ENCODE data around the gene MTCP1. TPM values are rescaled to one million over a fixed set of nuclear protein-coding genes. Genes with fewer than 3 reads are reported as not detected.

MTCP1 gene
- total RNA-seq, 5 donors from 2014 or later (not counting 1 experiment from before 2014, with no cell fraction given): 11.9 to 24.0 (median 19.8) TPM

DNA sequence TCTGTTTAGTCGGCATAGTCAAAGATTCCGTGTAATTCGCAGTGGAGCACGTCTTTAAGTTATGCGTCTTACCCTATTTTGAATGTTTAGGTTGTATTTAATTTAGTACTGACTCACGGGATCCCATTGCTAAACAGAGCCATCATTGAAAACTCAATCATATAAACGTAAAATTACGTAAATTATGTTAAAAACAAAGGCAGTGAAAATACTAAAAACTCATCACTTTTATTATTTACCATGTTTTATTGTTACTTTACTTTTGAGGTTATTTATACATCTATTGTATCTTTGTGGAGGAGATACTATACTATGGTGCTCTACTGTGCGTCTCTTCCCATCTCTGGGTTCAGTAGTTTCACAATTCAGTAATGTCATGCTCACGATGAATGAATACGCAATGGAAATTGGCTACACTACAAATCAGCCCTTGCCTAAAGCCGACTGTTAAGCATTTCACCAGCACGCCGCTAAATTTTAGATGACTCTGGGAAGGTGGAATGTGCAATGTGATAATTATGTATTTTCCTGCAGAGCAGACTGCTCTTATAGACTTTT lies 43.3 kb downstream of the MTCP1 start:
- ATAC-seq (replicated peaks in 1 of 4) (no peak), DNase-seq (peak in 4 of 35 experiments; percentile 2 to 41 (median 7))
- Mint-ChIP-seq H3K27me3 (peaks cover 0 to 14% of the 10 kb centered on the region in 2 donors), H3K36me3 (no peaks in the 10 kb centered on the region), H3K27ac (peak overlapping the region; percentile 90 to 94), H3K9me3 (no peaks in the 10 kb centered on the region), H3K4me1 (peaks cover 23 to 28% (median 27%) of the 10 kb centered on the region in 3 donors), H3K4me3 (peak overlapping the region; percentile 80 to 89 (median 84))
- Histone ChIP-seq H3K27ac (ENCODE audit: low read length) (peak overlapping the region; percentile 94), H3K9me3 (no peaks in the 10 kb centered on the region), H3K4me1 (ENCODE audit: control insufficient read depth in 1 of 2, extremely low read depth in 1 of 2, insufficient read depth in 2 of 2, low read length in 2 of 2) (peaks cover 0 to 7% of the 10 kb centered on the region in 2 experiments), H3K36me3 (ENCODE audit: control insufficient read depth in 2 of 2, extremely low read depth in 1 of 2, insufficient read depth in 1 of 2, low read length in 1 of 2) (no peaks in the 10 kb centered on the region), H3K4me3 (ENCODE audit: control insufficient read depth in 1 of 2, extremely low read depth in 1 of 2, low read length in 1 of 2) (peak overlapping the region; percentile 60 to 79), H3K27me3 (replicated peaks in 1 of 2; ENCODE audit: control insufficient read depth in 2 of 2, extremely low read depth in 1 of 2, insufficient read depth in 2 of 2, low read length in 1 of 2) (no peaks in the 10 kb centered on the region)
- ChIA-PET POLR2A (no interaction called here), CTCF (interaction anchor here in 1 of 2 donors (0.8 to 1.4 kb wide), 5 partner anchors 21 to 42 kb away, joined by 3 to 10 read pairs (median 6); partner anchors contain the start of genes CMC4 and MTCP1)
- no CpG with 5 or more reads among the region's 14 CpGs for WGBS (ENCODE audit: insufficient coverage)

DNA sequence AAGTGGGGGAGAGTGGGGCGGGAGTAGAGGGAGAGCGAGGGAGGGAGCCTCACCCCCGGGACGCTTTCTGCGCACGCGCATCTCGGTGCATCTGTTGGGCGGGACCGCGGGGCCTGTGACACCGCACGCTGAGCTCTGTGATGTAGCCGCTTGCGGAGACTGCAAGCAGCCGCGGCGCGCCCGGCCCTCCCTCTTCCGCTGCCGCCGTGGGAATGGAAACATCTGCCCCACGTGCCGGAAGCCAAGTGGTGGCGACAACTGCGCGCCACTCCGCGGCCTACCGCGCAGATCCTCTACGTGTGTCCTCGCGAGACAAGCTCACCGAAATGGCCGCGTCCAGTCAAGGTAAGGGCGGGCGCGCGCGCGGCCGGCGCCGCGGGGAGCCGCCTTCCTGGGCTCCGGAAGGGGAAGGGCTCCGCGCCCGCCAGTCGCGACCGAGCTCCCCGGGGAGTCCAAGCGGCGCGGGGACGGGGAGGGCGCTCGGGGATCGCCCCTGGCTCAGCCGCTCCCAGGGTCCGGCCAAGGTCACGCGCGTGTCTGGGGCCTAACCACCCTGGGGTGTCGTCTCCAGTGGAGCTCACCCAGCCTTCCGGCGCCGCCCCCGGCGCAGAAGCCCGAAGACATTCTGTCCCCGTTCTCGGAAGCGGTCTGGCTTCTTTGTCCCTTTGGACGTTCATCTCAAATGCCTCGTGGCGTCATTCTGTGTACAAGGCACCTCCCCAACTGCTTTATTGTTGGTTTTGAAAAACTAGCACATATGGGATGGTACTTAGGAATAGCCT lies 44.0 kb downstream of the MTCP1 start, which contains the start of gene FUNDC2:
Gene FUNDC2, plus strand, starts transcription at position 118 of the 782 bp plus-strand sequence. Its CDS starts 95 bp downstream, at position 213.
- no peaks in the 10 kb centered on the region for H3K27me3 ChIP-seq (replicated peaks in 1 of 2; ENCODE audit: control insufficient read depth in 2 of 2, extremely low read depth in 1 of 2, insufficient read depth in 2 of 2, low read length in 1 of 2)
- H3K4me1 Mint-ChIP-seq: peaks cover 23 to 28% (median 27%) of the 10 kb centered on the region in 3 donors
- peak; percentile 81 to 97 (median 93) for DNase-seq
- H3K36me3 Mint-ChIP-seq: no peaks in the 10 kb centered on the region
- H3K4me1 ChIP-seq (ENCODE audit: control insufficient read depth in 1 of 2, extremely low read depth in 1 of 2, insufficient read depth in 2 of 2, low read length in 2 of 2): peaks cover 0 to 7% of the 10 kb centered on the region in 2 experiments
- H3K9me3 ChIP-seq: no peaks in the 10 kb centered on the region
- CTCF ChIA-PET: interaction anchor here in 1 of 2 donors (0.6 to 1.4 kb wide), 6 partner anchors 8 to 1101 kb away, joined by 3 to 10 read pairs (median 5); partner anchors contain the start of genes CMC4 and MTCP1
- peak within 1 kb of the TSS; percentile 94 for H3K27ac ChIP-seq (ENCODE audit: low read length)
- peaks cover 0 to 14% of the 10 kb centered on the region in 2 donors for H3K27me3 Mint-ChIP-seq
- peak within 1 kb of the TSS; percentile 90 to 94 for H3K27ac Mint-ChIP-seq
- H3K36me3 ChIP-seq (ENCODE audit: control insufficient read depth in 2 of 2, extremely low read depth in 1 of 2, insufficient read depth in 1 of 2, low read length in 1 of 2): no peaks in the 10 kb centered on the region
- under 1% methylated on average over 70 of the region's 82 CpGs for WGBS (ENCODE audit: insufficient coverage)
- POLR2A ChIA-PET: interaction anchor here in 1 of 2 donors (0.6 to 1.0 kb wide), 5 partner anchors 11 to 109 kb away, joined by 3 to 6 read pairs (median 3); no protein-coding TSS in a partner anchor
- no peaks in the 10 kb centered on the region for H3K9me3 Mint-ChIP-seq
- peak within 1 kb of the TSS; percentile 60 to 79 for H3K4me3 ChIP-seq (ENCODE audit: control insufficient read depth in 1 of 2, extremely low read depth in 1 of 2, low read length in 1 of 2)
- ATAC-seq (replicated peaks in 1 of 4): peak; percentile 91 to 94 (median 93)
- peak within 1 kb of the TSS; percentile 80 to 89 (median 84) for H3K4me3 Mint-ChIP-seq

DNA sequence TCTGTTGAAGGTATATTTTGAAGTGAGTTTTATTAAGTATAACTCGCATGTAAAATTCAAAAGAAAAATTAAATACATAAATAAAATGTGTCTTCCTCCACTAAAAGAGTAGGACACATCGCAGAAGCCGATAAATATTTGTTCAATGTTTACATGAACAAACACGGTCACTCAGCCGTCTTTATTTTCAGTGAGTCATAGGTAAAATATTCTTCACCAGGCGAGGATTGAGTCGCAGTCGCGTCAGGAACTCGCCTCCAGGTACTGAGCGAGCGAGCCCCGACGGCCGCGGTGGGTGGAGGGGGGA lies 44.6 kb downstream of the MTCP1 start:
- no peaks in the 10 kb centered on the region for H3K27me3 ChIP-seq (replicated peaks in 1 of 2; ENCODE audit: control insufficient read depth in 2 of 2, extremely low read depth in 1 of 2, insufficient read depth in 2 of 2, low read length in 1 of 2)
- H3K4me1 Mint-ChIP-seq: peaks cover 23 to 26% (median 25%) of the 10 kb centered on the region in 3 donors
- H3K9me3 ChIP-seq: no peaks in the 10 kb centered on the region
- peaks cover 0 to 7% of the 10 kb centered on the region in 2 experiments for H3K4me1 ChIP-seq (ENCODE audit: control insufficient read depth in 1 of 2, extremely low read depth in 1 of 2, insufficient read depth in 2 of 2, low read length in 2 of 2)
- H3K27ac ChIP-seq (ENCODE audit: low read length): peak overlapping the region; percentile 74
- H3K4me3 Mint-ChIP-seq: peak overlapping the region; percentile 78 to 89 (median 80)
- peaks cover 0 to 14% of the 10 kb centered on the region in 2 donors for H3K27me3 Mint-ChIP-seq
- ATAC-seq (replicated peaks in 1 of 4) (no peak), DNase-seq (no peak)
- no peaks in the 10 kb centered on the region for H3K9me3 Mint-ChIP-seq
- CTCF ChIA-PET: interaction anchor here in 1 of 2 donors (0.6 to 1.4 kb wide), 5 partner anchors 8 to 1101 kb away, joined by 3 to 10 read pairs (median 6); partner anchors contain the start of genes CMC4 and MTCP1
- H3K36me3 ChIP-seq (ENCODE audit: control insufficient read depth in 2 of 2, extremely low read depth in 1 of 2, insufficient read depth in 1 of 2, low read length in 1 of 2): no peaks in the 10 kb centered on the region
- no peaks in the 10 kb centered on the region for H3K36me3 Mint-ChIP-seq
- POLR2A ChIA-PET: interaction anchor here in 1 of 2 donors (0.6 to 1.0 kb wide), 5 partner anchors 11 to 109 kb away, joined by 3 to 6 read pairs (median 3); no protein-coding TSS in a partner anchor
- peak overlapping the region in 1 of 2 donors; percentile 37 for H3K4me3 ChIP-seq (ENCODE audit: control insufficient read depth in 1 of 2, extremely low read depth in 1 of 2, low read length in 1 of 2)
- peak overlapping the region; percentile 87 to 89 for H3K27ac Mint-ChIP-seq
- WGBS (ENCODE audit: insufficient coverage): no CpG with 5 or more reads among the region's 16 CpGs

DNA sequence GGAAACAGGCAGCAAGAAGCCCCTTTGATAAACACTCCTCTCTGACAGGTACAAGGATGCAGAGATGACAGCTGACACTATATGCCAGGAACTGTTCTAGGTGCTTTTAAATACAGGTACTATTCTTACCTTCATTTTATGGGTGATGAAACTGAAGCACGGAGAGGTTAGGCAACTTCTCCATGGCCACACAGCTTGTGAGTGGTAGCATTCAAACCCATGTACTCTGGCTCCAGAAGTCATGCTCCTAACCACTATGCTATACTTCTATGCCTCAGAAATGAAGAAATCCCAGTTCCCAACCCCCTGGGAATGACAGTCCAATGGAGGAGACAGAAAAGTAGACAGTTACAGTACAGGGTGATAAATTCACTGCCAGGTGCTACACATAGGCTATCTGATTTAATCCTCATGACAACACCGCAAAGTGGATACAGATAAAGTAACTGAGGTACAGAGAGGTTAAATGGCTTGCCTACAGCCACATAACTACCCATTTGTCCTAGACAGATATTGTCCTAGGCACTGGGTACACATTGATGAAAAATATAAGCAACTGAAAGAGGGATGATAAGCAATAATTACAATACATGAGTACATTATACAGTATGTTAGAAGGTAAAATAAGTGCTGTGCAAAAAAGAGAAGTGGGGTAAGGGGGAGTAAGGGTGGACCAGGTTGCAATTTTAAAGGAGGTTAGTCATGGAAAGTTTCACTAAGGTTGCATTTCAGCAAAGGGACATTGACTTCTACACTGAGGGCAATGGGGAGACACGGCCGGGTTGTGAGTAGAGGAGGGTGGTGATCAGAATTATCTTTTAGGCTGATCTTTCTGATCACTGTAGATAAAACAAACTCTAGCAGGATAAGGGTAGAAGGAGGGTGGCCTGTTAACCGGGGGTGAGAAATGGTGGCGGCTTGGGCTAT lies 46.8 kb downstream of the MTCP1 start:
- no peaks in the 10 kb centered on the region for H3K9me3 Mint-ChIP-seq
- no peak overlapping the region for H3K4me3 Mint-ChIP-seq
- ChIA-PET POLR2A (no interaction called here), CTCF (interaction anchor here in 1 of 2 donors (0.6 kb wide), 1 partner anchor 154 kb away, joined by 3 read pairs; no protein-coding TSS in a partner anchor)
- no peaks in the 10 kb centered on the region for H3K36me3 ChIP-seq (ENCODE audit: control insufficient read depth in 2 of 2, extremely low read depth in 1 of 2, insufficient read depth in 1 of 2, low read length in 1 of 2)
- peaks cover 0 to 11% of the 10 kb centered on the region in 2 donors for H3K27me3 Mint-ChIP-seq
- no peak overlapping the region for H3K27ac Mint-ChIP-seq
- DNase-seq (no peak), ATAC-seq (replicated peaks in 1 of 4) (no peak)
- H3K27me3 ChIP-seq (replicated peaks in 1 of 2; ENCODE audit: control insufficient read depth in 2 of 2, extremely low read depth in 1 of 2, insufficient read depth in 2 of 2, low read length in 1 of 2): no peaks in the 10 kb centered on the region
- H3K4me1 Mint-ChIP-seq: peaks cover 15 to 16% (median 16%) of the 10 kb centered on the region in 3 donors
- 67% methylated on average over 2 of the region's 6 CpGs for WGBS (ENCODE audit: insufficient coverage)
- no peak overlapping the region for H3K27ac ChIP-seq (ENCODE audit: low read length)
- H3K36me3 Mint-ChIP-seq: no peaks in the 10 kb centered on the region
- H3K9me3 ChIP-seq: no peaks in the 10 kb centered on the region
- no peak overlapping the region for H3K4me3 ChIP-seq (ENCODE audit: control insufficient read depth in 1 of 2, extremely low read depth in 1 of 2, low read length in 1 of 2)
- peaks cover 0 to 7% of the 10 kb centered on the region in 2 experiments for H3K4me1 ChIP-seq (ENCODE audit: control insufficient read depth in 1 of 2, extremely low read depth in 1 of 2, insufficient read depth in 2 of 2, low read length in 2 of 2)

DNA sequence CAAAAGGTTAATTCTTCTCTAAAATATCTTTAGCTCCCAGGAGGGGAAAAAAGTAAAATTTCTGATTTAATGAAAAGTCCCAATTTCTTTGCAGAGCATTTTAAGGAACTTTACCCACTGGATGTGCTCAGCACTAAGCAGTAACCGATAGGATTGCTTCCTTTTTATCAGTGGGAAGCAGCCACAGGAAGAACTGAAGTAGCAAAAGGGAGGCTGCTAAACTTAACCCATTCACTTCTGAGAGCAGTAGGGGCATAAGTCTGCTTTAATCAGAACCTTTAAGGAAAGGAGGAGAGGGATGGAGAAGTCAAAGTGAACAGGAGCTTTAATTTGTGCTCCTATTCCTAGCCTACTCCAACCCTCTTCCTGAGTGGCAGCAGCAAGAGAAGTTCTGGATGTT lies 48.4 kb downstream of the MTCP1 start, which contains the start of gene F8:
Gene F8, minus strand, starts transcription at position 139 of the 400 bp plus-strand sequence. CDS start 171 bp downstream, outside the sequence.
- Histone ChIP-seq H3K36me3 (ENCODE audit: control insufficient read depth in 2 of 2, extremely low read depth in 1 of 2, insufficient read depth in 1 of 2, low read length in 1 of 2) (no peaks in the 10 kb centered on the region), H3K27me3 (replicated peaks in 1 of 2; ENCODE audit: control insufficient read depth in 2 of 2, extremely low read depth in 1 of 2, insufficient read depth in 2 of 2, low read length in 1 of 2) (no peaks in the 10 kb centered on the region), H3K4me3 (ENCODE audit: control insufficient read depth in 1 of 2, extremely low read depth in 1 of 2, low read length in 1 of 2) (no peak within 1 kb of the TSS), H3K4me1 (ENCODE audit: control insufficient read depth in 1 of 2, extremely low read depth in 1 of 2, insufficient read depth in 2 of 2, low read length in 2 of 2) (no peaks in the 10 kb centered on the region), H3K27ac (ENCODE audit: low read length) (no peak within 1 kb of the TSS), H3K9me3 (no peaks in the 10 kb centered on the region)
- Mint-ChIP-seq H3K4me3 (no peak within 1 kb of the TSS), H3K36me3 (no peaks in the 10 kb centered on the region), H3K4me1 (peaks cover 2% of the 10 kb centered on the region in 3 donors), H3K27me3 (peaks cover 0 to 11% of the 10 kb centered on the region in 2 donors), H3K9me3 (no peaks in the 10 kb centered on the region), H3K27ac (no peak within 1 kb of the TSS)
- no CpG with 5 or more reads among the region's 1 CpG for WGBS (ENCODE audit: insufficient coverage)
- DNase-seq: no peak
- POLR2A ChIA-PET: no interaction called here
- CTCF ChIA-PET: no interaction called here
- no peak for ATAC-seq (replicated peaks in 1 of 4)

Data from T-cell (primary cell).